Kidney (tissue), 14 donors: ENCODE measurements around the gene CCDC174. TPM values are rescaled to one million over a fixed set of nuclear protein-coding genes. Genes with fewer than 3 reads are reported as not detected.

ENCODE experiments used
- DNase-seq, 5 donors: peaks; one replicate each; pipeline ENCODE4 v3.0.0-alpha.2; 2013 to 2020
- FAIRE-seq: peaks from 2 replicates; lab custom pipeline; 2012; peaks lifted over from hg19 to GRCh38; lab: Jason Lieb, UNC
- H3K27ac ChIP-seq, 2 donors: one replicate each; pipeline ENCODE4 v1.7.0; 2013; ENCODE audit warnings: low read depth in 2 of 2, low read length in 2 of 2, inconsistent platforms in 1 of 2
- H3K27me3 ChIP-seq: one replicate; pipeline ENCODE4 v1.7.1; 2013; ENCODE audit warnings: low read length, inconsistent platforms; ENCODE audit not compliant: control insufficient read depth, insufficient read depth
- H3K36me3 ChIP-seq, 3 donors: one replicate each; pipeline versions ENCODE4 v1.7.0 to v1.7.1; 2013; ENCODE audit warnings: low read length in 3 of 3, control low read depth in 1 of 3, inconsistent platforms in 1 of 3; ENCODE audit not compliant: insufficient read depth in 3 of 3, control insufficient read depth in 2 of 3
- H3K4me1 ChIP-seq, 3 donors: one replicate each; pipeline versions ENCODE4 v1.7.0 to v1.7.1; 2013; ENCODE audit warnings: low read length in 3 of 3, inconsistent platforms in 1 of 3, low read depth in 1 of 3; ENCODE audit not compliant: control insufficient read depth in 2 of 3, insufficient read depth in 2 of 3
- H3K4me3 ChIP-seq, 3 donors: one replicate each; pipeline versions ENCODE4 v1.7.0 to v1.8.1; 2013; ENCODE audit warnings: low read length in 3 of 3, control low read depth in 1 of 3, inconsistent platforms in 1 of 3
- H3K9ac ChIP-seq, 3 donors: one replicate each; pipeline versions ENCODE4 v1.7.0 to v1.7.1; 2013; ENCODE audit warnings: low read length in 3 of 3, control low read depth in 1 of 3, inconsistent platforms in 1 of 3
- H3K9me3 ChIP-seq, 3 donors: one replicate each; pipeline versions ENCODE4 v1.7.0 to v1.7.1; 2013; ENCODE audit warnings: low read length in 3 of 3, control low read depth in 1 of 3, inconsistent platforms in 1 of 3; ENCODE audit not compliant: control insufficient read depth in 2 of 3, insufficient read depth in 1 of 3
- intact Hi-C: fragments of 100-400 bp; cut with DNase I; formaldehyde crosslinking; loops from one replicate; pipeline ENCODE4 v1.11.1; 2022
- polyA plus RNA-seq: library from polyadenylated mRNA; stranded (reverse); fragments of 350-450 nt; fragmentation: Illumina TruSeq; extraction: RNeasy Lipid Tissue Mini Kit (QIAGEN cat#74804); gene quantifications from one replicate; pipeline ENCODE4 v1.2.3, GENCODE V29; 2014; ENCODE audit warnings: low read depth, low replicate concordance; ENCODE audit not compliant: insufficient read depth
- total RNA-seq: library from RNA; stranded (reverse); fragmentation: NEBNext Ultra II Directional; extraction: Animal tissue kit (Norgen Biotek cat#: 25700); gene quantifications from one replicate; pipeline ENCODE4 v1.2.1, GENCODE V29; 2021
- TF ChIP-seq, protein P1 (sequence below): IDR thresholded peaks from 3 replicates; pipeline ENCODE4 v1.5.1; 2012; ENCODE audit warnings: mild to moderate bottlenecking, moderate library complexity, borderline replicate concordance; ENCODE audit not compliant: insufficient read depth; ENCODE audit errors: extremely low read depth
- donor health status: control.
- donor health status: control.
- donor health status: control.
- donor health status: control.
- donor health status: control.
- donor health status: DM: yes; HTN: yes; CAD: no.
- donor health status: Normal renal cell carcinoma (clear cell type).

Gene CCDC174
- total and polyA plus RNA-seq, 2 donors from 2014 or later: 21.9 to 24.7 TPM

DNA sequence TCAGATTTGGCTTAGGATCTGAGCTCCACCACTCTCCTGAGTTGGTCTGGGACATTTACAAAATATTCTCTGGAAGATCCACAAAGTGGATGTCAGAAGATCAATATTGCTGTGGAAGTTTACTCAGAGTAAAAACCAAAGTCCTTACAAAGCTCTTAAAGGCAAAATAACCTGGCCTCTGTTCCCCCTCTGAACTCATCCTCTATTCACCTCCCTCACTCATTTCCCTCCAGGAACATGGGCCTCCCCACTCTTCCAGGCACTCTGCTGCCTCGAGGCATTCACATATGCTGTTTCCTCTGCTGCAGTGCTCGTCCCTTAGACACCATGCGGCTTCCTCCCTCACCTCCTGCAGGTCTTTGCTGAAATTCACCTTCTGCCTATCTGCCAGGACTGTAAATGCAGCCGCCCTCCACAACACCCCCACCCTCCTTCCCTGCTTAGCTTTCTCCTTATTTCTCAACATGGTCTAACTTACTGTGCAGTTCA lies 19.1 kb upstream of the CCDC174 start:
- H3K9me3 ChIP-seq: no peaks in the 10 kb centered on the region
- FAIRE-seq (no peak), DNase-seq (no peak)
- intact Hi-C loops: loop anchor here (10.0 kb wide), 1 partner anchor 118 kb away; no protein-coding TSS in a partner anchor
- no peaks in the 10 kb centered on the region for H3K4me1 ChIP-seq
- TF ChIP-seq, protein P1, sequence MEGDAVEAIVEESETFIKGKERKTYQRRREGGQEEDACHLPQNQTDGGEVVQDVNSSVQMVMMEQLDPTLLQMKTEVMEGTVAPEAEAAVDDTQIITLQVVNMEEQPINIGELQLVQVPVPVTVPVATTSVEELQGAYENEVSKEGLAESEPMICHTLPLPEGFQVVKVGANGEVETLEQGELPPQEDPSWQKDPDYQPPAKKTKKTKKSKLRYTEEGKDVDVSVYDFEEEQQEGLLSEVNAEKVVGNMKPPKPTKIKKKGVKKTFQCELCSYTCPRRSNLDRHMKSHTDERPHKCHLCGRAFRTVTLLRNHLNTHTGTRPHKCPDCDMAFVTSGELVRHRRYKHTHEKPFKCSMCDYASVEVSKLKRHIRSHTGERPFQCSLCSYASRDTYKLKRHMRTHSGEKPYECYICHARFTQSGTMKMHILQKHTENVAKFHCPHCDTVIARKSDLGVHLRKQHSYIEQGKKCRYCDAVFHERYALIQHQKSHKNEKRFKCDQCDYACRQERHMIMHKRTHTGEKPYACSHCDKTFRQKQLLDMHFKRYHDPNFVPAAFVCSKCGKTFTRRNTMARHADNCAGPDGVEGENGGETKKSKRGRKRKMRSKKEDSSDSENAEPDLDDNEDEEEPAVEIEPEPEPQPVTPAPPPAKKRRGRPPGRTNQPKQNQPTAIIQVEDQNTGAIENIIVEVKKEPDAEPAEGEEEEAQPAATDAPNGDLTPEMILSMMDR: no peak
- H3K36me3 ChIP-seq: no peaks in the 10 kb centered on the region
- H3K9ac ChIP-seq: no peak overlapping the region
- H3K27ac ChIP-seq: no peak overlapping the region
- no peak overlapping the region for H3K4me3 ChIP-seq
- no peaks in the 10 kb centered on the region for H3K27me3 ChIP-seq

DNA sequence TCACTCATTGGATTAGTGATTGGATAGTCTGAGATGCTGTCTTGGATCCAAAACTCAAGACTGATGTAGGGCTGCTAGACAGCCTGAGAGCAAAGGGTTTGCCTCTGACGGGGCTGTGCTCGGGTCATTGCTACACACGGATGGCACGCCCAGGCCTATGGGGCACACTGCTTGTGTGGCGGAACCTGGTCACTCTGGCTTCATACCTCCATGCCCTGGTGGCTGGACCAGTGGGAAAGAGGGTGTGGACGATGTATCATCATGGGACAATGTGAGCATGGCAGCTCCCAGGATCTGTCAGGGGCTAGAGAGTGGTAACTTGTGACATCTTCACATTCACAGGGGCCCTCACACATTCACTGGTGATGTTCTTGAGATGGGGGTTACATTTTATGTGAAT lies 18.1 kb upstream of the CCDC174 start:
- no peak for FAIRE-seq
- Histone ChIP-seq H3K9ac (no peak overlapping the region), H3K36me3 (no peaks in the 10 kb centered on the region), H3K27me3 (no peaks in the 10 kb centered on the region), H3K4me1 (no peaks in the 10 kb centered on the region), H3K4me3 (no peak overlapping the region), H3K9me3 (no peaks in the 10 kb centered on the region), H3K27ac (no peak overlapping the region)
- TF ChIP-seq, protein P1: no peak
- no peak for DNase-seq
- intact Hi-C loops: loop anchor here (10.0 kb wide), 1 partner anchor 119 kb away; no protein-coding TSS in a partner anchor

- DNase-seq (peak in 3 of 5 donors; percentile 24 to 55 (median 27)), FAIRE-seq (no peak)
- Histone ChIP-seq H3K4me3 (no peak overlapping the region), H3K9ac (no peak overlapping the region), H3K27ac (no peak overlapping the region), H3K4me1 (no peaks in the 10 kb centered on the region), H3K36me3 (no peaks in the 10 kb centered on the region), H3K9me3 (no peaks in the 10 kb centered on the region), H3K27me3 (no peaks in the 10 kb centered on the region)
- TF ChIP-seq, protein P1: peak; percentile 83
- intact Hi-C loops: loop anchor here (10.0 kb wide), 1 partner anchor 119 kb away; no protein-coding TSS in a partner anchor
Observed at GRCh38 chr3:14633819-14634424, 17.6 kb upstream of the CCDC174 start.
